ENCODE results near the gene SH3BGRL2.
"Not testable (repeated sequence)": the region's sequence is repeated elsewhere in the genome, so short reads cannot be mapped to it uniquely, and the experiment has no call there.

DNA sequence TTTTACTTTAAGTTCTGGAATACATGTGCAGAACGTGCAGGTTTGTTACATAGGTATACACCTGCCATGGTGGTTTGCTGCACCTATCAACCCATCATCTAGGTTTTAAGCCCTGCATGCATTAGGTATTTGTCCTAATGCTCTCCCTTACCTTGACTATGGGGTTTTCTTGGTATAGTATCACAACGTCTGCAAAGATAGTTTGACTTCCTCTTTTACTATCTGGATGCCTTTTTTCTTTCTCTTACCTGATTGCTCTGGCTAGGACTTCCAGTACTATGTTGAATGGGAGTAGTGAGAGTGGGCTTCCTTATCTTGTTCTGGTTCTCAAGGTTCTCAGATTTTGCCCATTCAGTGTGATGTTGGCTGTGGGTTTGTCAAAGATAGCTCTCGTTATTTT lies 115.2 kb downstream of the SH3BGRL2 start:
- not testable (repeated sequence) for TF ChIP-seq FOXA1 (IDR thresholded peaks at IDR 0.05); ZNF384 (IDR thresholded peaks at IDR 0.05); BHLHE40 (IDR thresholded peaks at IDR 0.05; ENCODE audit: borderline replicate concordance); NFRKB (IDR thresholded peaks at IDR 0.05); HDGF (IDR thresholded peaks at IDR 0.05; ENCODE audit: borderline replicate concordance); SP1 (IDR thresholded peaks at IDR 0.05); FOXM1 (IDR thresholded peaks at IDR 0.05; ENCODE audit: borderline replicate concordance); TARDBP (IDR thresholded peaks at IDR 0.05); CTBP1 (IDR thresholded peaks at IDR 0.05; ENCODE audit: borderline replicate concordance)
- TF ChIP-seq, protein P1, sequence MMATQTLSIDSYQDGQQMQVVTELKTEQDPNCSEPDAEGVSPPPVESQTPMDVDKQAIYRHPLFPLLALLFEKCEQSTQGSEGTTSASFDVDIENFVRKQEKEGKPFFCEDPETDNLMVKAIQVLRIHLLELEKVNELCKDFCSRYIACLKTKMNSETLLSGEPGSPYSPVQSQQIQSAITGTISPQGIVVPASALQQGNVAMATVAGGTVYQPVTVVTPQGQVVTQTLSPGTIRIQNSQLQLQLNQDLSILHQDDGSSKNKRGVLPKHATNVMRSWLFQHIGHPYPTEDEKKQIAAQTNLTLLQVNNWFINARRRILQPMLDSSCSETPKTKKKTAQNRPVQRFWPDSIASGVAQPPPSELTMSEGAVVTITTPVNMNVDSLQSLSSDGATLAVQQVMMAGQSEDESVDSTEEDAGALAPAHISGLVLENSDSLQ (IDR thresholded peaks at IDR 0.05): not testable (repeated sequence)
